ENCODE data around the gene DAB2. TPM values are rescaled to one million over a fixed set of nuclear protein-coding genes. Genes with fewer than 3 reads are reported as not detected.

Gene DAB2
- total and polyA plus RNA-seq, 4 donors: 10.0 to 25.6 (median 16.1) TPM

DNA sequence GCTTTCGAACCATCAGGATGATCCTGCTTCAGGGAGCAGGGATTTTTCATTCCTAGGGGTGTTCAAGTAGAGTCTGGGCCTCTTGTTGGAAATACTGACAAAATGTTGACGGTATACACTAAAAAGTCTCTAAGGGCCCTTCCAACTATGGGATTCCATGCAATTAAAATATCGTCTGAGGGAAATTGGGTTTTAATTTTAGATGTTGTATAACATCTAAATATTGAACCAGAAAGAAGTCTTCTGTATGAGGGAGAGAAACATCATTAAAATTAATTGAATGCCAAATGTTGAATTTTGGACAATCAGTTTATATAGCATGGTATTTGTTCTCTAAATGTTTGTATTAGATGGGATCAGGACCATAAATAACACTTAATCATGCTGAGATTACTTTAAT is 25.7 kb upstream of the DAB2 start:
- H3K9me3 ChIP-seq (ENCODE audit: control insufficient read depth in 4 of 4, low read length in 3 of 4): no peaks in the 10 kb centered on the region
- no peak overlapping the region for H3K4me3 ChIP-seq (ENCODE audit: low read depth in 1 of 3, low read length in 3 of 3)
- DNase-seq (ENCODE audit: low spot score): no peak
- WGBS: 94% methylated on average over 3 of the region's 3 CpGs
- H3K27ac ChIP-seq (ENCODE audit: low read depth in 1 of 2, low read length in 2 of 2): no peak overlapping the region
- H3K36me3 ChIP-seq (ENCODE audit: control insufficient read depth in 4 of 4, insufficient read depth in 3 of 4, low read depth in 1 of 4, low read length in 3 of 4): no peaks in the 10 kb centered on the region
- no peak for TF ChIP-seq RXRA (IDR thresholded peaks at IDR 0.05)
- no peak for TF ChIP-seq REST (IDR thresholded peaks at IDR 0.05)
- TF ChIP-seq, protein P1, sequence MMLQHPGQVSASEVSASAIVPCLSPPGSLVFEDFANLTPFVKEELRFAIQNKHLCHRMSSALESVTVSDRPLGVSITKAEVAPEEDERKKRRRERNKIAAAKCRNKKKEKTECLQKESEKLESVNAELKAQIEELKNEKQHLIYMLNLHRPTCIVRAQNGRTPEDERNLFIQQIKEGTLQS (IDR thresholded peaks at IDR 0.05): no peak
- TF ChIP-seq HNF4G (IDR thresholded peaks at IDR 0.05): no peak
- no peak for TF ChIP-seq FOXA2 (IDR thresholded peaks at IDR 0.05)
- no peak for TF ChIP-seq RAD21 (IDR thresholded peaks at IDR 0.05)
- no peak for TF ChIP-seq SP1 (IDR thresholded peaks at IDR 0.05)
- TF ChIP-seq YY1 (IDR thresholded peaks at IDR 0.05): no peak
- no peak for TF ChIP-seq GABPA (IDR thresholded peaks at IDR 0.05 in 1 of 2, conservative IDR thresholded peaks at IDR 0.05 in 1 of 2)
- TF ChIP-seq HNF4A (conservative IDR thresholded peaks at IDR 0.05): no peak
- no peak for TF ChIP-seq EGR1 (IDR thresholded peaks at IDR 0.05; ENCODE audit: low read depth in 2 of 2)
- TF ChIP-seq TAF1 (conservative IDR thresholded peaks at IDR 0.05): no peak
- no peak for TF ChIP-seq FOXA1 (IDR thresholded peaks at IDR 0.05)
- TF ChIP-seq ZBTB33 (IDR thresholded peaks at IDR 0.05): no peak
- no peak overlapping the region for H3K9ac ChIP-seq (ENCODE audit: low read depth in 1 of 2, low read length in 2 of 2)
- H3K27me3 ChIP-seq (ENCODE audit: control insufficient read depth in 4 of 4, insufficient read depth in 4 of 4, low read length in 3 of 4): no peaks in the 10 kb centered on the region
- no peaks in the 10 kb centered on the region for H3K4me1 ChIP-seq (ENCODE audit: control insufficient read depth in 4 of 4, insufficient read depth in 4 of 4, low read length in 3 of 4)

DNA sequence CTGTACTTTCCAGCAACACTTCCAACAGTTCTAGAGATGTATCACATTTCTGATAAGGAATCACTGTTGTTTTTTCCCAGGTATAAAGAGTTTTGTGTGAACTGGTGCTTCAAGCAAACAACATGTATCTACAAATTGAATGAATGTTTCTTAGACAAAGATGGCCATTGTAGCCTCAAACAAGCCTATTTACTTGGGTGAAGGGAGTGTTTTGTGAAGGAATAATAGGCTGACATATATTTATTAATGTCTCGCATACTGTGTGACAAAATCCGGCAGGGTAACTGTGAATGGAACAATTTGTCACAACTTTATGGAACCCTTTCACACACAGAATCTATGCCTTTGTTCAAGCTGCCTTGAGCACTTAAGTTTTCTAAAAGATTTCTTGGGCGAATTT is 24.8 kb upstream of the DAB2 start:
- 81% methylated on average over 3 of the region's 3 CpGs for WGBS

More for the DNA sequence above, 24.8 kb upstream of the DAB2 start:
- no peak for DNase-seq (ENCODE audit: low spot score)
- H3K36me3 ChIP-seq (ENCODE audit: control insufficient read depth in 4 of 4, insufficient read depth in 3 of 4, low read depth in 1 of 4, low read length in 3 of 4): no peaks in the 10 kb centered on the region
- H3K4me1 ChIP-seq (ENCODE audit: control insufficient read depth in 4 of 4, insufficient read depth in 4 of 4, low read length in 3 of 4): no peaks in the 10 kb centered on the region
- H3K4me3 ChIP-seq (ENCODE audit: low read depth in 1 of 3, low read length in 3 of 3): no peak overlapping the region
- no peaks in the 10 kb centered on the region for H3K27me3 ChIP-seq (ENCODE audit: control insufficient read depth in 4 of 4, insufficient read depth in 4 of 4, low read length in 3 of 4)
- H3K27ac ChIP-seq (ENCODE audit: low read depth in 1 of 2, low read length in 2 of 2): no peak overlapping the region
- TF ChIP-seq HNF4A (conservative IDR thresholded peaks at IDR 0.05) (no peak), FOXA2 (IDR thresholded peaks at IDR 0.05) (no peak), GABPA (IDR thresholded peaks at IDR 0.05 in 1 of 2, conservative IDR thresholded peaks at IDR 0.05 in 1 of 2) (no peak), RXRA (IDR thresholded peaks at IDR 0.05) (no peak), HNF4G (IDR thresholded peaks at IDR 0.05) (no peak), TAF1 (conservative IDR thresholded peaks at IDR 0.05) (no peak), ZBTB33 (IDR thresholded peaks at IDR 0.05) (no peak), RAD21 (IDR thresholded peaks at IDR 0.05) (no peak)
- TF ChIP-seq, protein P2, sequence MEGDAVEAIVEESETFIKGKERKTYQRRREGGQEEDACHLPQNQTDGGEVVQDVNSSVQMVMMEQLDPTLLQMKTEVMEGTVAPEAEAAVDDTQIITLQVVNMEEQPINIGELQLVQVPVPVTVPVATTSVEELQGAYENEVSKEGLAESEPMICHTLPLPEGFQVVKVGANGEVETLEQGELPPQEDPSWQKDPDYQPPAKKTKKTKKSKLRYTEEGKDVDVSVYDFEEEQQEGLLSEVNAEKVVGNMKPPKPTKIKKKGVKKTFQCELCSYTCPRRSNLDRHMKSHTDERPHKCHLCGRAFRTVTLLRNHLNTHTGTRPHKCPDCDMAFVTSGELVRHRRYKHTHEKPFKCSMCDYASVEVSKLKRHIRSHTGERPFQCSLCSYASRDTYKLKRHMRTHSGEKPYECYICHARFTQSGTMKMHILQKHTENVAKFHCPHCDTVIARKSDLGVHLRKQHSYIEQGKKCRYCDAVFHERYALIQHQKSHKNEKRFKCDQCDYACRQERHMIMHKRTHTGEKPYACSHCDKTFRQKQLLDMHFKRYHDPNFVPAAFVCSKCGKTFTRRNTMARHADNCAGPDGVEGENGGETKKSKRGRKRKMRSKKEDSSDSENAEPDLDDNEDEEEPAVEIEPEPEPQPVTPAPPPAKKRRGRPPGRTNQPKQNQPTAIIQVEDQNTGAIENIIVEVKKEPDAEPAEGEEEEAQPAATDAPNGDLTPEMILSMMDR (IDR thresholded peaks at IDR 0.05; ENCODE audit: low read depth, low read length, missing input control): no peak
- TF ChIP-seq, protein P1 (IDR thresholded peaks at IDR 0.05): no peak
- H3K9ac ChIP-seq (ENCODE audit: low read depth in 1 of 2, low read length in 2 of 2): no peak overlapping the region
- no peaks in the 10 kb centered on the region for H3K9me3 ChIP-seq (ENCODE audit: control insufficient read depth in 4 of 4, low read length in 3 of 4)

All from liver (tissue), 9 donors.